HEK293T (cell line): Measurements from ENCODE around the gene SLC36A2.

Experiments
- FOXA1 ChIP-seq: fragments of 450-650 bp; IDR thresholded peaks from 2 replicates; pipeline ENCODE4 v1.6.1; 2016; ENCODE audit warnings: mild to moderate bottlenecking
- HDGF ChIP-seq: fragments of 450-650 bp; IDR thresholded peaks from 2 replicates; pipeline ENCODE4 v1.6.1; 2017; ENCODE audit warnings: antibody characterized with exemption, borderline replicate concordance
- PKNOX1 ChIP-seq: fragments of 450-650 bp; IDR thresholded peaks from 2 replicates; pipeline ENCODE4 v1.6.1; 2016

DNA sequence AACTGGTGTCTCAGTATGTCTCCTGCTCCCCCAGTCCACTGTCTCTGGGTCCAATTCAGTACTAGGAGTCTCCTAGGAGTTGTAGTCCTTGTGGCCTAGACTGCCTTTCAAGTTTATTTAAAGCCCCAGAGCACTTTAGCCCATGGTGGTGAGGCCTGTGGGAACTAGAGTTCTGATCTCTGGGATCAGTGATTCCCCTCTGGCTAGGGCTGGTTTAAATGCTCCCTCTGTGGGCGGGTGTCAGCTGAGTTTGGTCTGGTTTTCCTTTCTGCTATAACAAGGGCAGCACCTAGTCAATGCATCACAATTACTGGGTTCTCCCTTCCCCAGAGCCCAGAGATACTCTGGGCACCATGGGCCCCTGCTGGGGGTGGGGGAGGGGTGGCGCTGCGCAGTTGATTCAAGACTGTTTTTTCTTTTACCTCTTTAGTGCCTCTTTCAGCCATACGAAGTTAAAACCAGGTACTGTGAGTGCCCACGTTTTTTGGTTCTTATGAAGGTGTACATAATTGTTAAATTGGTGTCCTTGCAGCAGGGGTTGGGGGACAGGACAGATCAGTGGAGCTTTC is 34.5 kb downstream of the SLC36A2 start:
- no peak for TF ChIP-seq FOXA1
- no peak for TF ChIP-seq HDGF
- TF ChIP-seq PKNOX1, result no peak
